GM12891 (cell line): ENCODE results near the gene OPTN.

Experiments used
- POLR2A ChIP-seq: IDR thresholded peaks from 2 replicates; pipeline ENCODE4 v1.6.1; 2011; ENCODE audit warnings: low read depth, low read length, control low read depth
- TAF1 ChIP-seq: IDR thresholded peaks from 2 replicates; pipeline ENCODE4 v1.6.1; 2011; ENCODE audit warnings: low read depth, low read length, control low read depth

DNA sequence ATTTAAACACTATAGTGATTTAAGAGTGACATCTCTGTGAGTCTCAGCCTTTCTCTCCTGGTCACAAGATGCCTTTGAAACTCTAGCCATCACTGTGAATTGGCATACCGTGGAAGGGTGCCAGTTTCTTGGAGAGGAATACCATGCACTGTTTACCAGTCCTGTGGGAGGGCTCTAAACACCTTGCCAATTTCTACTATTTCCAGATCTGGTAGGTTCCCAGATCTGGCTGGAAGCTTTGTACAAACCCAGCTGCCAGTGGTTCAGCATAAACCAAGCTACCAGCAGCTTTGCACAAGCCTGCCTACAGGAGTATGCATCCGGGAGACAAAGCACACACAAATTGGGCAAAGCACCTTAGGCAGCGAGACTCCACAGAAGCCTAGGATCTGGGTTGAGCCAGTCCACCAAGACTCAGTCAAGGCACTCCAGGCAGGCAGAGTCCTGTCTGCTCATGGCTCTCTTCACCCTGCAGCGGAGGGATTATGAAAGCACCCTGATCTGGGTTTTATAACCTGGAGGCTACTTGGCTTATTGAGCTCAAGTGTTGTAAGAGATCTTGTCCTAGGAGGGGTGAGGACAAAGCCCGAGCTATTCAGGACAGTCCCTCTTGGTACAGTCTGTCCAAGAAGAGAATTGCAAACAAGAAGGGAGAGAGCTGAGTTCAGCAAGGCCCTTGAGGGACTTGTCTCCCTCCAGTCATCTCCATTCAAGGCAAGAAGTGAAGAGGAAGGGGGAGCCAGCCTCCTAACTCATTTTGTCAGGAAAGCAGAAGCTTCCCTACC lies 85.0 kb downstream of the OPTN start:
- no peak for TF ChIP-seq POLR2A
- TF ChIP-seq TAF1 = no peak
